Measurements from ENCODE around the gene GPRC5A. TPM values are rescaled to one million over a fixed set of nuclear protein-coding genes. Genes with fewer than 3 reads are reported as not detected.

Gene GPRC5A
- total and polyA plus RNA-seq, 3 donors from 2014 or later, result 1.9 to 2.8 (median 2.7) TPM

GRCh38 chr12:12934556-12934955 is 43.2 kb downstream of the GPRC5A start:
- H3K27ac ChIP-seq, result no peak overlapping the region
- no peak overlapping the region for H3K4me3 ChIP-seq
- 55 to 62% methylated on average over 8 of the region's 8 CpGs for WGBS, 2 donors
- no peaks in the 10 kb centered on the region for H3K36me3 ChIP-seq (ENCODE audit: low read depth, missing control alignments)
- DNase-seq, result no peak
- intact Hi-C loops (cut with DNase I; ENCODE audit: low total_unique reads), result no loop called here
- TF ChIP-seq POLR2A (IDR thresholded peaks at IDR 0.05) (no peak), CTCF (IDR thresholded peaks at IDR 0.05) (no peak)
- no peaks in the 10 kb centered on the region for H3K4me1 ChIP-seq
- H3K27me3 ChIP-seq, result no peaks in the 10 kb centered on the region
- no peaks in the 10 kb centered on the region for H3K9me3 ChIP-seq

GRCh38 chr12:12936983-12937491 is 45.7 kb downstream of the GPRC5A start:
- no peaks in the 10 kb centered on the region for H3K4me1 ChIP-seq
- no peaks in the 10 kb centered on the region for H3K9me3 ChIP-seq
- no peaks in the 10 kb centered on the region for H3K36me3 ChIP-seq (ENCODE audit: low read depth, missing control alignments)
- intact Hi-C loops (cut with DNase I; ENCODE audit: low total_unique reads), result no loop called here
- WGBS, 2 donors, result 93% methylated on average over 11 of the region's 11 CpGs
- DNase-seq, result no peak
- no peak overlapping the region for H3K4me3 ChIP-seq
- no peak overlapping the region for H3K27ac ChIP-seq
- TF ChIP-seq CTCF (IDR thresholded peaks at IDR 0.05) (no peak), POLR2A (IDR thresholded peaks at IDR 0.05) (no peak)
- H3K27me3 ChIP-seq, result no peaks in the 10 kb centered on the region

GRCh38 chr12:12938541-12938940 is 47.2 kb downstream of the GPRC5A start:
- Histone ChIP-seq H3K4me1 (no peaks in the 10 kb centered on the region), H3K36me3 (ENCODE audit: low read depth, missing control alignments) (no peaks in the 10 kb centered on the region), H3K9me3 (no peaks in the 10 kb centered on the region), H3K27me3 (no peaks in the 10 kb centered on the region), H3K27ac (no peak overlapping the region), H3K4me3 (no peak overlapping the region)
- intact Hi-C loops (cut with DNase I; ENCODE audit: low total_unique reads), result no loop called here
- 60 to 80% methylated on average over 5 of the region's 5 CpGs for WGBS, 2 donors
- no peak for DNase-seq
- TF ChIP-seq CTCF (IDR thresholded peaks at IDR 0.05), result no peak
- TF ChIP-seq POLR2A (IDR thresholded peaks at IDR 0.05), result no peak

- no peak overlapping the region for H3K4me3 ChIP-seq
- intact Hi-C loops (cut with DNase I; ENCODE audit: low total_unique reads), result no loop called here
- 70 to 77% methylated on average over 1 of the region's 1 CpG for WGBS, 2 donors
- H3K4me1 ChIP-seq, result no peaks in the 10 kb centered on the region
- H3K36me3 ChIP-seq (ENCODE audit: low read depth, missing control alignments), result no peaks in the 10 kb centered on the region
- H3K9me3 ChIP-seq, result no peaks in the 10 kb centered on the region
- no peak for DNase-seq
- TF ChIP-seq CTCF (IDR thresholded peaks at IDR 0.05) (no peak), POLR2A (IDR thresholded peaks at IDR 0.05) (no peak)
- no peaks in the 10 kb centered on the region for H3K27me3 ChIP-seq
- no peak overlapping the region for H3K27ac ChIP-seq
These were observed 48.5 kb downstream of the GPRC5A start for GRCh38 chr12:12939888-12940287.
